ENCODE results near the gene HMCN1.

HMCN1 gene

DNA sequence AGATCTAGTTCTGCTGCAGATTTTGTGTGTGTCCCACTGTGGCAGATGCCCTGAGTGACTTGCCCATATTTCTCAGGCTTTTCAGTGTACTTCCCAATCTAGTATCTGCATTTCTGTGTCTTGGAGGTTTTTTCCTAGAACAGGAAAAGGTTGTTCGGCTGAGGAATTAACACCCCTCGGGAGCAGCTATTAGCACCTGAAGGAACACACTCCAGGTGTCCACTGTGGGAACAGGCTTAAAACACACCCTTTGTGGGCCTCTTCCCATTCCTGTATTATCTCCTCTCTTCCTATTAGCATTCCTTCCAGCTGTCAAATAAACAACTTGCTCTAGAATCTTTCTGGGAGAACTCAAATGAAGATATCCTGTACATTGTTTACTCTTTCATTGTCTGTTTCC, 178.3 kb downstream of the HMCN1 start:
- no peak for DNase-seq (ENCODE audit: low read depth)

- DNase-seq (ENCODE audit: low read depth): no peak
Measured at GRCh38 chr1:185914089-185914488, 179.9 kb downstream of the HMCN1 start.

DNA sequence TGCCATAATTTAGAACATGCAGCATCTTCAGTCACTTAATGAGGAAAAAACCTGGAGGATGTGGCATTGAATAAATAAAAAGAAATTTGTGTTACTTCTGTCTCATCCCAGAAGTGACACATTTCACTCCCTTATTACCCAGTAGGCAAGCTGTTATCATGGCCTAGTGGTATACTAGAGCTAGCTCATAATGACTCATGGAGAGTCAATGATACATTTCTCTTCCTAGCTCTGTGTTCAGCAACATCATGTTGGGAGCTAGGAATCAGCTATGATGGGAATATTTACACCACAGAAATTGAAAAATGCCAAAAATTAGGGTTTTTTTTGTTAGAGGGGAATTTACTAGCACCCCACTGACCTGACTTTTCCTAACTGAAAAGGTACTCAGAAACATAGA, 182.7 kb downstream of the HMCN1 start:
- no peak for DNase-seq (ENCODE audit: low read depth)

GRCh38 chr1:185917646-185918045, 183.5 kb downstream of the HMCN1 start:
- DNase-seq (ENCODE audit: low read depth): no peak

DNA sequence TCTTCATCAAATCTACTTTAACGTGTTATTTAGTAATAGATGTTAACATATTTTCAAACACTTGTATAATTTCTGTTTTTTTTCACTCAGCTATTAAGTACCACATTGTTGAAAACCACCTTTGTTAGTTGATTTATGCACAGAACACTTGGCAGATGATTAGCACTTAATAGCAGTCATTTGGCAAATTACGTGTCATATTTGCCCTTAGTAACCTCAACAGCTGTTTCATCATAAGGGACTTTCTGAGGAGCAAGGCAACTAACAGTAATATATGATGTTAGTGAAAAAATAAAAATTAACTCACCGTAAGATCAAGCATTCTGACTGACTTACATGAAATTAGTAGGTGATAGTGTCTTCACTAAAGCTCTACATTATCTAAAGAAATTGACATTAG, 186.4 kb downstream of the HMCN1 start:
- no peak for DNase-seq (ENCODE audit: low read depth)

DNA sequence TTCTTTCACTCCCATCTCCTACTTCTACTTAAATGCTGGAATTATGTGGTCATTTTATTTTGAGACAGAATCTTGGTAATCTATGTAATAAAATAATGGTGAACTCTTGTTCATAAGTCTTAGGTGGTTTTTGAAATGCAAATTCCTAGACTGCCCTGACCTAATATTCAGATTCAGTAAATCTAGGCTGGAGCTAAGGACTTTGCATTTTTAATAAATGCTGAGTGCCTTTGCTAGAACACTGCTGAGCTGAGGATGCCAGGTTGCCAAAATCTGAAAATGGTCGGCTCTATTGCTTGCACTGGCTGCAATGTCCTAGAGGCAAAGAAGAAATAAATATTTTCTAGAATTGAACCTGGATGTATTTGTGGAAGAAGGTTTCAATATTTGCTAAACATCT, 187.4 kb downstream of the HMCN1 start:
- DNase-seq (ENCODE audit: low read depth): no peak

DNA sequence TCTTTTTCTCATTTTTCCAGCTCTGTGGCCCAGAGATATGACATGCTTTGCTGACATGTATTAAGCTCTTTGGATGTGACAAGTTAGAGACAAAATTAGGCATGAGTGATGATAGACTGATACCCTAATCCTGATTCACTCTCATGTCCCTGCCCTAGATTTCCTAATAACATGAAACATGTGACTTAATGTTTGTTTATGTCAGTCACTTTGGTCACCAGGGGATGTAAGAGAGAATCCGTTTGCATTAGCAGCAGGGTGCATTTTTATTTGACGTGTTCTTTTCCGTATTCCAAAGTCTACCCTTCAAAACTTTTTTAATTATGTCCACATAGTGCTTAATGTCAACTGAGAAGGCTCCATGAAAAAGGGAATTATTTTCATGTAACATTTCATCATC, 192.4 kb downstream of the HMCN1 start:
- no peak for DNase-seq (ENCODE audit: low read depth)

DNA sequence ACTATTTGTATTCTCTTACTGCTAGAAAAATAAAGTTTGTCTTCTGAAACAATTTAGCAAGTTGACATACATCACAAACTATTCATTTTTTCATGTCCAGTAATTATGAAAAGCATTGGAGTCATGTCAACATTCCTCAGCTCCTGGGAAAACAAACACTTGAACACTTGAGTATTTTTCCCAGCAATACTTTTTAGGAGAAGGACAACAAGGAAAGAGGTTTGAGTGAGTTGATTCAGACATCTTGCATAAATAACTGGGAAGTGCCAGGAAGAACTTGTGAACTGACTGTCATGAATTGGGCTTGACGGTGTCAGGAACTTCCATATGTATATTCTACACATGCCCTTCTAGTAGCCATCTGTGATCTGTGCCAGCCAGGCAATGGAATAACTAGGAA, 195.6 kb downstream of the HMCN1 start:
- DNase-seq (ENCODE audit: low read depth): peak; percentile 76

GRCh38 chr1:185931438-185931837, 197.2 kb downstream of the HMCN1 start:
- DNase-seq (ENCODE audit: low read depth): no peak

GRCh38 chr1:185933580-185933979, 199.4 kb downstream of the HMCN1 start:
- no peak for DNase-seq (ENCODE audit: low read depth)

GRCh38 chr1:185934476-185935189, 200.4 kb downstream of the HMCN1 start:
- peak; percentile 35 for DNase-seq (ENCODE audit: low read depth)

DNA sequence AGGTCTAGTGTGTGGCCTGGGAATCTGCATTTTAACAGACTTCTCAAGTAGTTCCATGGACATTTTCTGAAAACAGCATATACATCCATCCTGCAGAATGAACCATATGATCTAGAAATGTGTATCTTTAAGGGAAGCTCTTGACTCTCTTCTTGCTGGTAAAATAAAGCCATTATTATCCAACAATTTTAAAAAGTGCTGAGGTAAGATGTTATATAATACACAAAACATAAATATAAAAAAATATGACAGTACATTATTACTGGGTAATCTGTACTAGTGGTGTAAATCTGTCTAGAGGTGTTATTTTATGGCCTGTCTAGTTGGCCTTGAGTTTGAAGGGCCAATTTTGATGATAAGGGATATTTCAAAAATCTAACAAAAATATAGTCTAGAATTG, 201.2 kb downstream of the HMCN1 start:
- DNase-seq (ENCODE audit: low read depth): no peak

DNA sequence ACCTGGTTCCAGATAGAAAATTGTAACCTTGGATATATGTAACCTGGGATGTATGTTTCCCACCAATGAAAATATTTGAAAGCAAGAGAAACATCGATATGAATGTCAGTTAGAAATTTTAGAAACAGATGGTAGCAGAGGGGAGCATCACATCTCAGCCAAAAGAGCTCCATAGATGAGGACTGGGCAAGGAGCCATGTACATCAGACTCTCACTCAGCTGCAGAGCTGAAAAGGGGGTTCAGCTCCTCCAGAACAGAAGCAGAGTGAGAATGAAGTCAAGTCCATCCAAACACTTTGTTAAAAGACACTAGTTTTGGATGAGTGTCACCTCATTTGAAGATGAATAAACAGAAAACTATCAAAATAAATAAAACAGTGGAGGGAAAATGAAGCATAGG, 202.4 kb downstream of the HMCN1 start:
- no peak for DNase-seq (ENCODE audit: low read depth)

DNA sequence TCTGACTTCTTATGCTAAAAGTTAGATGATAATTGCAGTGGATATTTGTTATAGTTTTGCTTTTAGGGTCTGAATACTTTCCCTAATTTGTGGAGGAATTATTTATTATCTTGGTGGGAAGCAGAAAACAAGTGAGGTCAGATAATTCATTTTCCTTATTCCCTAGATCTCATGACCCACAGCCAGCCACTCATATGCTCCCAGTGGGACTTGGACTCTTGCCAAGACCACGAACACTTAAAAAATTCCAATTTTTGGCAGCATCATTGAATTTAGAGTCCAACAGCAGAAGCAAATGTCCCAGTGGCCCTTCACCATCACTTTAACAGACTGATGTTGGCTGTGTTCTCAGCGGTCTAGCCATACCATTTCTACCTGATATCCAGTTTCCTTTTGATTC, 204.2 kb downstream of the HMCN1 start:
- no peak for DNase-seq (ENCODE audit: low read depth)

DNA sequence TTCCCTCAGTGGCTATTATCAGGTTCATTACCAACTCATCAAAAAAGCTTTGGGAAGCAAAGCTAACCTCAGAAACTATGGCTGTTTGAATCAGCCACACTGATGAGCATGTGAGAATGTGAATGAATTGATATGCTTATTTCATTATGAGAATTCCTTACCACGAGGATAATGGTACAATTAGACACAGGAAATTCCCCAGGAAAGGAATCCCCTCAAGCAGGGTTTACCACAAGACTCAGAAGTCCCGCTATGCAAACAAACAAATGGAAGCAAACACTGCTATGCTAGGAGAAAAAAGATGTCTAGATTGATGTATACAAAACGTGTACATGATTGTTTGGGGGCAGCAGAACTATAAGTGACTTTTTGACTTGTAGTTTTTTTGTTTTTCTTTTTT, 205.0 kb downstream of the HMCN1 start:
- no peak for DNase-seq (ENCODE audit: low read depth)

DNA sequence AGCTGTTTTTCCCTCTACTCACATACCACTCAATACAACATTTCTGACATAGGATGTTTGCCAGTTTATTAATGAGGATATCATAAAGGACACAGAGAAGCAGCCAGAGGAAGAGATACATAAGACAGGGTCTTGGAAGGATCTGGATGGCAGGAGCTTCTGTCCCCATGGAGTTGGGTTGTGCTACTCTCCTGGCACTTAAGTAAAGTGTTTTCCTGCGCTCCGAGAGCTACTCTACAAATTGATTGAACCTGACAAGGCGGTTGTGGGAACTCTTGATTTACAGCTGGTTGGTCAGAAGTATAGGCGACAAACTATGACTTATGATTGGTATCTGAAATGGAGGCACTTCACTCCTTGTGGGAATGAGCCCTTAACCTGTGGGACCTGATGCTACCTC, 208.8 kb downstream of the HMCN1 start:
- DNase-seq (ENCODE audit: low read depth): no peak

- no peak for DNase-seq (ENCODE audit: low read depth)
Measured at GRCh38 chr1:185956881-185957280, 222.7 kb downstream of the HMCN1 start.

GRCh38 chr1:185957441-185958363, 223.5 kb downstream of the HMCN1 start:
- no peak for DNase-seq (ENCODE audit: low read depth)

- peak; percentile 92 for DNase-seq (ENCODE audit: low read depth)
Measured at GRCh38 chr1:185960422-185961321, 226.5 kb downstream of the HMCN1 start.

- no peak for DNase-seq (ENCODE audit: low read depth)
Measured at GRCh38 chr1:185961664-185962063, 227.5 kb downstream of the HMCN1 start.

DNA sequence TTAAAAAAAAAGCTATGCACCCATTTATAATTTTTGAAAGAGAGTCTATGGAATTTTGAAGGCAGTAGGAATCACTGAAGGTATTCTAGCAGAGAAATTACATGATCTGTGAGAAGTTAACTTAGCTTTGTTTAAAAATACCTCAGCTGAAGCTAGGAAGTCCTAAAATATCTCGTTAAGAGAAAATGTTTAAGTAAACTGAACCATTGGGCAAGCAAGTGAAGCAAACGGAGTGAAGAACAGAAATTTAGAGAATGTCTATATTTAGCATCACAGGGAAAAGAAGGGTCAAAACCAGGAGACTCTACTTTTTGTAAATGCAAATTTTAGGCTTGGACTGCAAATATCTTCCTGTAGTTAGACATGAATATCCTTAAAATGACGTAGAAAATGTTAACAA, 230.8 kb downstream of the HMCN1 start:
- no peak for DNase-seq (ENCODE audit: low read depth)

- DNase-seq (ENCODE audit: low read depth): peak; percentile 58
Measured at GRCh38 chr1:185965870-185966269, 231.7 kb downstream of the HMCN1 start.

Data from GM04503 (cell line).